Ovary (tissue), 9 donors: ENCODE data around the gene LCMT2. TPM values are rescaled to one million over a fixed set of nuclear protein-coding genes. Genes with fewer than 3 reads are reported as not detected.

Source experiments
- DNase-seq, 5 donors: peaks; one replicate each; pipeline ENCODE4 v3.0.0-alpha.2; 2019 to 2020
- H3K27ac ChIP-seq, 2 donors: fragments of 200-600 bp; one replicate each; pipeline versions ENCODE4 v1.5.1 to v1.8.0; 2019 to 2022
- H3K27me3 ChIP-seq: fragments of 200-600 bp; one replicate; pipeline ENCODE4 v1.8.0; 2022
- H3K36me3 ChIP-seq: fragments of 200-600 bp; sonication (generic); one replicate; pipeline ENCODE4 v1.5.1; 2019
- H3K4me1 ChIP-seq: one replicate; pipeline ENCODE4 v1.8.1; 2013; ENCODE audit warnings: mild to moderate bottlenecking, moderate library complexity; ENCODE audit not compliant: insufficient read depth
- H3K4me3 ChIP-seq: fragments of 200-600 bp; sonication (generic); one replicate; pipeline ENCODE4 v1.5.1; 2017
- H3K9me3 ChIP-seq, 2 donors: fragments of 200-600 bp in 1 of 2; sonication (generic) in 1 of 2; one replicate each; pipeline versions ENCODE4 v1.5.1 to v1.8.1; 2013 to 2019; ENCODE audit warnings: mild to moderate bottlenecking in 1 of 2, moderate library complexity in 1 of 2
- EP300 ChIP-seq: sonication (generic); formaldehyde crosslinking; IDR thresholded peaks from one replicate; pipeline ENCODE4 v1.6.1; 2017; ENCODE audit warnings: antibody characterized with exemption
- POLR2A ChIP-seq: fragments of 450-650 bp; IDR thresholded peaks from one replicate; pipeline ENCODE4 v1.6.1; 2017; ENCODE audit warnings: antibody characterized with exemption, mild to moderate bottlenecking, moderate library complexity
- WGBS, 3 donors: extraction: QIAGEN DNeasy Blood & Tissue Kit in 1 of 3; methylation state at CpG; one replicate each; pipeline versions ENCODE4 v1.1.5 to v1.1.7; 2013 to 2017; 5-methylcytosine and 5-hydroxymethylcytosine counted together
- intact Hi-C, 4 donors: fragments of 100-400 bp; cut with DNase I; formaldehyde crosslinking; loops; one replicate each; pipeline versions ENCODE4 v1.11.0 to v1.15.1; 2022 to 2023
- polyA plus RNA-seq, 2 donors: library from polyadenylated mRNA; stranded (reverse); fragments of 200-250 nt in 1 of 2; fragments of 350-450 nt in 1 of 2; fragmentation: Illumina TruSeq in 1 of 2; extraction: RNeasy Lipid Tissue Mini Kit (QIAGEN cat#74804) in 1 of 2; gene quantifications; one replicate each; pipeline ENCODE4 v1.2.3, GENCODE V29; 2013 to 2014
- total RNA-seq, 7 donors: library from RNA; depleted of rRNA in 2 of 7; stranded (reverse); fragments of >200 nt in 2 of 7; fragmentation: NEBNext Ultra II Directional in 3 of 7; extraction: Animal tissue kit (Norgen Biotek cat#: 25700) in 3 of 7; gene quantifications; one replicate each; pipeline versions ENCODE4 v1.1.0 to v1.2.4, GENCODE V29; 2016 to 2023
- TF ChIP-seq, protein P1 (sequence below), 3 donors: fragments of 450-650 bp in 2 of 3; fragments of 200-600 bp in 1 of 3; IDR thresholded peaks; one replicate each; pipeline versions ENCODE4 v1.5.1 to v1.8.0; 2016 to 2022; ENCODE audit warnings: antibody characterized with exemption in 3 of 3, mild to moderate bottlenecking in 1 of 3
- donor health status: DM: no; HTN: no; CAD: no; lungs with moderate emphysema.
- donor health status: DM: no; HTN: no; CAD: no.
- donor health status: Bipolar disorder and iron deficiency.
- donor health status: DM: yes; HTN: yes; CAD: no.
- donor health status: DM: no; HTN: no; CAD: no.
- donor health status: DM: yes; HTN: yes; CAD: no.

Gene LCMT2
- total and polyA plus RNA-seq, 9 donors: 4.4 to 13.4 (median 7.9) TPM

DNA sequence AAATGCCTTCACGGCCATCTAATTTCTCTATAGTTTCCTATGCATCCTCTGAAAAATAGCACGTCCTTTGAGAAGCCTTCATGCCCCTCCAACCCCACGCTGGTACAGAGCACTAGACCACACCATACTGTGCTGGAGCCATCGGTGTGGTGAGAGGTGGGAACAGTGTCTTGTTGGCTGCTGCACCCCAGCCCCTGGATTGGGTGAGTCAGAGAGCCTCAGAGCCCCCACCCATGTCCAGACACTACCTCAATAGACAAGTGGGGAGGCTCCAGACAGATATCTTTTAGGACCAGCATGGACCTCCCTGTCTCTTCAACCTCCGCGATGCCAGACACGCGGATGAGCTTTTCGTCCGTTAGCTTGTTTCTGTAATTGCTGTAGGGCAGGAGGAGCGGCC, 51.5 kb downstream of the LCMT2 start:
- Histone ChIP-seq H3K36me3 (no peaks in the 10 kb centered on the region), H3K4me1 (no peaks in the 10 kb centered on the region), H3K9me3 (no peaks in the 10 kb centered on the region), H3K27ac (no peak overlapping the region), H3K27me3 (no peaks in the 10 kb centered on the region), H3K4me3 (no peak overlapping the region)
- 82 to 88% (median 84%) methylated on average over 11 of the region's 11 CpGs for WGBS, 3 donors
- TF ChIP-seq EP300: no peak
- no peak for TF ChIP-seq POLR2A
- TF ChIP-seq, protein P1, sequence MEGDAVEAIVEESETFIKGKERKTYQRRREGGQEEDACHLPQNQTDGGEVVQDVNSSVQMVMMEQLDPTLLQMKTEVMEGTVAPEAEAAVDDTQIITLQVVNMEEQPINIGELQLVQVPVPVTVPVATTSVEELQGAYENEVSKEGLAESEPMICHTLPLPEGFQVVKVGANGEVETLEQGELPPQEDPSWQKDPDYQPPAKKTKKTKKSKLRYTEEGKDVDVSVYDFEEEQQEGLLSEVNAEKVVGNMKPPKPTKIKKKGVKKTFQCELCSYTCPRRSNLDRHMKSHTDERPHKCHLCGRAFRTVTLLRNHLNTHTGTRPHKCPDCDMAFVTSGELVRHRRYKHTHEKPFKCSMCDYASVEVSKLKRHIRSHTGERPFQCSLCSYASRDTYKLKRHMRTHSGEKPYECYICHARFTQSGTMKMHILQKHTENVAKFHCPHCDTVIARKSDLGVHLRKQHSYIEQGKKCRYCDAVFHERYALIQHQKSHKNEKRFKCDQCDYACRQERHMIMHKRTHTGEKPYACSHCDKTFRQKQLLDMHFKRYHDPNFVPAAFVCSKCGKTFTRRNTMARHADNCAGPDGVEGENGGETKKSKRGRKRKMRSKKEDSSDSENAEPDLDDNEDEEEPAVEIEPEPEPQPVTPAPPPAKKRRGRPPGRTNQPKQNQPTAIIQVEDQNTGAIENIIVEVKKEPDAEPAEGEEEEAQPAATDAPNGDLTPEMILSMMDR (IDR thresholded peaks at IDR 0.05): no peak
- intact Hi-C loops: no loop called here
- no peak for DNase-seq

DNA sequence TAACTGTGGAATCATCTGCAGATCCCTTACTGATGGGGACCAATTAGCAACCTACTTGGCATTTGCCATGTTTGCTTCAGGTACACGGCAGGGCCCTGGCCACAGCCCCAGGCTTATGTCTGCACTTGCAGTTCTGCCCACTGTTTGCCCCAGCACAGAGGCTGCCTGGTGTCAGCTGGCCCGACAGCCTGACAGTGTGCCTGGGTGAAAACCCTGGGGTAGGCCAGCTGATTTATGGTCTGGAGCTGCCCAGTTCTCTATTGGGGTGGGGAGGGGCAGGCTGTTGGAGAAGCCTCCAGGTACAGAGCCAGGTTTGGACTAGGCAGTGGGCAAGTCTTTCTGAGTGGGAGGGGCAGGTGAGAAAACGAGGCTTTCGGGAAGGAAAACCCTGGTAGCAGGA, 52.5 kb downstream of the LCMT2 start:
- 31 to 60% (median 38%) methylated on average over 4 of the region's 4 CpGs for WGBS, 3 donors
- Histone ChIP-seq H3K9me3 (no peaks in the 10 kb centered on the region), H3K27me3 (no peaks in the 10 kb centered on the region), H3K4me1 (no peaks in the 10 kb centered on the region), H3K4me3 (no peak overlapping the region), H3K27ac (no peak overlapping the region), H3K36me3 (no peaks in the 10 kb centered on the region)
- DNase-seq: no peak
- TF ChIP-seq POLR2A (no peak), EP300 (no peak)
- TF ChIP-seq, protein P1 (IDR thresholded peaks at IDR 0.05): no peak
- intact Hi-C loops: no loop called here

DNA sequence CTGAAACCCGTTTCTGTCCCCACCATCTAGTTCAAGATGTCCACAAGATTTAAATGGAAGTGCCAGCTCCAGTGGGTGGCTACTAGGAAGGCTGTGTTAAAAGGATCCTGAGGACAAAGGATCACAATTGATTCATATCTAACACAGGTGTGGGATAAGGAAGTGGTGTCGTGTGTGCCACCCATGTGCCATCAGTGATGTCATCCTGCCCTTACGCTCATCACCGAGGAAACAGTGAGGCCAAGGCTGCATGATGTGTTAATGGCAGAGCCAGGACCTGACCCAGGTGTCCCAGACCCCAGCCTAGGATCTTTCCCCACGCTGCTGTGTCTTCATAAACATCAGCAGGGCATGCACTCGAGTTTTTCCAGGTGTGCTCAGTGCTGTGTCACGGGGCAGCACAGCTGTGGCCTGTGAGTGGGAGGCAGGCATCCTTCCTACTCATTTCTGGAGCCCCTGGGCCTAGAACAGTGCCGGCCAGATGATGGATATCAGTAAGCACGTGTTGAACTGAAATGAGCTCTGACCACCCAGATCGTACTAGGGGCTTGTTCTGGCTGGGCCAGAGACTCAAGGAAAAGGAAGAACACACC, 53.0 kb downstream of the LCMT2 start:
- Histone ChIP-seq H3K27me3 (no peaks in the 10 kb centered on the region), H3K27ac (no peak overlapping the region), H3K4me3 (no peak overlapping the region), H3K36me3 (no peaks in the 10 kb centered on the region), H3K4me1 (no peaks in the 10 kb centered on the region), H3K9me3 (no peaks in the 10 kb centered on the region)
- WGBS, 3 donors: 58 to 67% (median 65%) methylated on average over 10 of the region's 10 CpGs
- intact Hi-C loops: no loop called here
- no peak for DNase-seq
- TF ChIP-seq POLR2A: no peak

DNA sequence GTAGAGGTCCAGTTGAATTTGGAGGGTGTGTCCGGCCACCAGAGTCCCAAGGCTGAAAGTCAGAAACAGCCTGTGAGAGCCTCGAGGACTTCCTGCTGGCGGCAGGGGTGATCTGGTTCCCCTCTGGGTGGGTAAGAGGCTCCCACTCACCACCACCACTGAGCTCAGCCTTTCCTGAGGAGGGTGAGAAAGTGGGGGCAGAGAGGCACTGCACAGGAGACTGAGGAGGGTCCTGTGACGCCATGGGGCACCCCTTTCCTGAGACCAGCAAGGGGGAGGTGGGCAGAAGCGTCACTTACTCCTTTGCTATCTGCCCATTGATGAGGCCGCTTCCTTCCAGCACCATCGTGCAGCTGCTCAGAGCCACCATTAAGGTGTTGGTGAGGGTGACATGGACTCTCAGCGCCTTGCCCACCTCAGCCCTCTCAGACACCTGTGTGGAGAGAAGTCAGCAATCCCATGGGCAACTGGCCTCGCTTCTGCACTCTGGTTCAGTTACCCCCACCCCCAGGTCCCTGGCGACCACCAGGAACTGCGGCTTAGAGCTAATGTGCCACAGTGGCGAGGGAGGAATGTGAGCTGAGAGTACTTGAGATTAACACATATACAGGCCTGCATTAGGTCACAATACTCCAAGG, 53.7 kb downstream of the LCMT2 start:
- intact Hi-C loops: no loop called here
- TF ChIP-seq EP300 (no peak), POLR2A (no peak)
- TF ChIP-seq, protein P1 (IDR thresholded peaks at IDR 0.05): no peak
- Histone ChIP-seq H3K9me3 (no peaks in the 10 kb centered on the region), H3K4me3 (no peak overlapping the region), H3K36me3 (no peaks in the 10 kb centered on the region), H3K4me1 (no peaks in the 10 kb centered on the region), H3K27me3 (no peaks in the 10 kb centered on the region), H3K27ac (no peak overlapping the region)
- no peak for DNase-seq
- 68 to 73% (median 72%) methylated on average over 12 of the region's 12 CpGs for WGBS, 3 donors
